Kidney capillary endothelial cell (primary cell): ENCODE data around the gene KCNK1.

ENCODE experiments used
- DNase-seq: peaks from one replicate; pipeline ENCODE4 v3.0.0-alpha.2; 2018; ENCODE audit warnings: low spot score

The KCNK1 gene

GRCh38 chr1:233613252-233614172 is at the start of gene KCNK1:
Gene KCNK1, plus strand, starts transcription at chr1:233614106. Its CDS starts 66 bp downstream, at chr1:233614172.
- DNase-seq = peak; percentile 30

DNA sequence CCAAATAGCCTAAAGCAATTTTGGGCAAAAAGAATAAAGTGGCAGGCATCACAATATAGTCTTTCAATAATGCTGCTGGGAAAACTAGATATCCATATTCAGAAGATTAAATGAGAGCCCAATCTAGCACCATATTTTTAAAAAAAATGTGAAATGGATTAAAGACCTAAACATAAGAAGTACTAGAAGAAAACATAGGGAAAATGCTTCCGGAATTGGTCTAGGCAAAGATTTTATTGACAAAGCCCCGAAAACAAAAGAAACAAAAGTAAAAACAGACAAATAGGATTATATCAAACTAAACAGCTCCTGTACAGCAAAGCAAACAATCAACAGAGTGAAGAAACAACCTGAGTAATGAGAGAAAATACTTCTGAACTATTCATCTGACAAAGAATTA is 48.6 kb upstream of the KCNK1 start:
- no peak for DNase-seq

- no peak for DNase-seq
Observed at GRCh38 chr1:233566886-233567285, 47.0 kb upstream of the KCNK1 start.

GRCh38 chr1:233569636-233570035 is 44.3 kb upstream of the KCNK1 start:
- no peak for DNase-seq

GRCh38 chr1:233570216-233570615 is 43.7 kb upstream of the KCNK1 start:
- DNase-seq = no peak

GRCh38 chr1:233570706-233571105 is 43.2 kb upstream of the KCNK1 start:
- no peak for DNase-seq

DNA sequence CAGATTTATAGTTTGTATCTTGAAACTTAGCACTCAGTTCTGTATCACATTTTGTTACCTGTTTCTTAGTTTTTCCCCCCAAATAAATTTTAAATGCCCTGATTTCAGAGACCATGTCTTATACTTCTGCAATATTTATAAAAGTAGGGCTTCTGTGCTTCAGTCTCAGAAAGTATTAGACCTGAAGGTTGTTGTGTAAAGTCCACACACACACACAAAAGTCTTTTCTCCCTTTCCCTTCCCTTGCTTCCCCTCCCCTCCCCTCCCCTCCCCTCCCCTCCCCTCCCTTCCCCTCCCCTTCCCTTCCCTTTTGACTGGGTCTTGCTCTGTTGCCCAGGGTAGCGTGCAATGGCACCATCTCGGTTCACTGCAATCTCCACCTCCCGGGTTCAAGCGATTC is 41.0 kb upstream of the KCNK1 start:
- no peak for DNase-seq

DNA sequence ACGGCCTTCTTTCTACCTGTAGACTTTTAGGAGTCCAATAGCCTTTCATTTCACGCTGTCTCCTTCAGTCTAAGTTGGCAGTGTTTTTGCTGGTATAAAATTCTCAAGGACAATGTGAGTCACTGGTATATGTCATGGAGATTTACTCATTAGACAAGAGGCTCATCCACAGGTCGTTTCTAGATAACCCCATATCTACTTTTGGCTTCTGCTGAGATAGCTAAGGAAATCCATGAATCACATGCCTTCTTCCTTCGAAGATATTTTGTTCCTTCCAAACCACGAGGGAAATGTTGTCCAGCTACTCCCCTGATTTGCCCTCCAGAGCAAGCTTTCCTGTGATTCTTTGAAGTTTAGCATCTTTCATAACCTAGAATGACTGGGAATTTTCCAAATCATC is 38.5 kb upstream of the KCNK1 start:
- no peak for DNase-seq

DNA sequence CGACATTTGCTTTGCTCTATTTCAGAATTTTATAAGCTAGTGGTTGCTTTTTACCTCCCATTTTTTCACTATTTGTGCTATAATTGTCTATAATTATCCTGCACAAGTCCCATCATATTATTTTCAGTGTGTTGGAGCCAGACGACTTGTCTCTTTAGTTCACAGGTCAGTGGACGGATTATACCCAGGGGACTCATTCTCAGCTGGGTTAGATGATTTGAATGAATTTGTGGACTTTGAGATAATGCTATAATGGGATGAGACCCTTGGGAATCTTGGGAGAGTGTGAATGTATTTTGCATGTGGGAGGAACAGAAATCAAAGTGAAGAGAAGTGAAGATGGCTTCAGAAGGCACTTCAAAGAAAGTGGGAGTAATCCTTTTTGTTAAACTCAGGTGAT is 31.5 kb upstream of the KCNK1 start:
- DNase-seq = no peak

DNA sequence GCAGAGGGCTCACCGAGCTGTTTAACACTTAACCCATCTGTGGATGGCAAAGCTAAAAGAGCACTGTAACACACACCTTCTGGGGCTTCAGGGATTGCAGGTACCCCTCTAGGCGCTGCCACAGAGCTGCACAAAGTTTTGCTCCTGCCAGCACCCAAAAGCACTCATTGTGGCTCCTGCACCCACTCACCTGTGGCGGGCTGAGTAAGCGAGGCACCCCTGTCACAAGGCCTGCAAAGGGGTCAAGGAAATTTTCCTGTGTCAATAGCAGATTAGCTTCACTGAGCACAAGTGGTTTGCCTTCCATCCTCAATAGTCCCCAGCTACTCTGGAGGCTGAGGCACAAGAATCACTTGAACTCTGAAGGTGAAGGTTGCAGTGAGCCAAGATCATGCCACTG is 29.5 kb upstream of the KCNK1 start:
- no peak for DNase-seq

GRCh38 chr1:233584931-233585330 is 29.0 kb upstream of the KCNK1 start:
- no peak for DNase-seq

DNA sequence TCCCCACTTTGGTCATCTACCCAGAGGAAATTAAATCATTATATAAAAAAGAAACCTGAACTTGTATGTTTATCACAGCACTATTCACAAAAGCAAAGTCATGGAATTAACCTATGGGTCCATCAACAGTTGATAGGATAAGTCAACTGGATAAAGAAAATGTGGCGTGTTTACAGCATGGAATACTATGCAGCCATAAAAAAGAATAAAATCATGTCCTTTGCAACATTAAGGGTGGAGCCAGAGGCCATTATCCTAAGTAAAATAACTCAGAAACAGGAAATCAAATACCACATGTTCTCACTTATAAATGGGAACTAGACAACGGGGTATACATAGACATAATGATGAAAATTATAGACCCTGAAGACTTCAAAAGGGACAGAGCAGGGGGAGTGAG is 27.6 kb upstream of the KCNK1 start:
- no peak for DNase-seq

- DNase-seq = no peak
Observed at GRCh38 chr1:233587196-233587595, 26.7 kb upstream of the KCNK1 start.

DNA sequence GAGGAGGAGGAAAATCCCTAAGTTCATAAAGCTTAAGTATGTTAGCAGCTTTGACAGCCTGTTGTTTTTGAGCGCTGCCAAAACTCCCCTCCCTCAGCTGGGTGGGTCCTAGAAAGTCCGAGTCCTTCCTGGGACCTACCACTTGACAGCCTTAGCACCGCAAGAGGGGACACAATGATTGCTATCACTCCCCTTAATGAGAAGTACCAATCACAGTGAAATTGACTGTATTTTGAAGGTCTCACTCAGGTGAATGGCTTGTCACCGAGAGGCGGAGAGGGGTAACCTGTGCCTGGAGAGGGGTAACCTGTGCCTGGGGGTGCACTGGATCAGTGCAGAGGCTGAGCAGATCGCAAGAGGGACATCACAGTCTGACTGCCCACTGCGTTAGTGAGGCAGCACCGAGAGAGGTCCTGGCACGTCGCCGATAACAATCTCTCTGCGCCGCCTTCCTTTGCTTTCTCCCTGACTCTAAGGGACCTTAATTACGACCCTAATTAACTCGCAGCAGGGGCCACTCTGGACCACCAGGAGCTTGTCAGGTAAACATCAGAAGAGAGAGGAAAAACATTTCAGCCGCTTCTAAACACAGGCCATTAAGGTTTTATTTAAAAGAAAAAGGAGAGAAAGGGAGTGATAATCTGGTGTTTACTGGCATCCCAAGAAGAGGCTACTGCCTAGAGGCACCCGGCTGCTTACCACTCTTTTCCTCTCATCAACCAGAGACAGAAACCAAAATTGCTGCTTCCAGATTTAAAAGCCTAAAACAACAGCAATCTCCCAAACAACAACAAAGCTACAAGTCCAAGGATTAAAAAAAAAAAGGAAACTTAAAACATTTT is 25.7 kb upstream of the KCNK1 start:
- DNase-seq = no peak

DNA sequence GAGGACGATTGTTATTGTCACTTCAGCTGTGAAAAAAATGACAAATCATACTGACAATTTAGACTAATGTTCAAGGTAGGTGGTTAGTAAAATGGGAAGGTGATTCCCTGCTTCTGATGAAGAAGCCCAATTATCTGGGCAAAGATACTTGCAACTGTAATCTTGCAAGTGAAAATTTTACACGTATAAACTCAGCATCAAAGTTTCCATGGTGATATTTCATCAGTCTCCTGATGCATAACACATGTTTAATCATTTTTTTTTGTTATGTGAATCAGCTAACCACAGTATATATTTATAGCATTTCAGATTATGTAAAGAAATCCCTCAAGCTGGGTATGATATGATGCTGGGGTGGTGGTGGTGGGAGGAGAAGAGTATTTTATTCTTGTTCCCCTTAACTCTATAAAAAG is 16.4 kb upstream of the KCNK1 start:
- DNase-seq = no peak

GRCh38 chr1:233598891-233599541 is 14.9 kb upstream of the KCNK1 start:
- no peak for DNase-seq

GRCh38 chr1:233599542-233600073 is 14.3 kb upstream of the KCNK1 start:
- DNase-seq = no peak

DNA sequence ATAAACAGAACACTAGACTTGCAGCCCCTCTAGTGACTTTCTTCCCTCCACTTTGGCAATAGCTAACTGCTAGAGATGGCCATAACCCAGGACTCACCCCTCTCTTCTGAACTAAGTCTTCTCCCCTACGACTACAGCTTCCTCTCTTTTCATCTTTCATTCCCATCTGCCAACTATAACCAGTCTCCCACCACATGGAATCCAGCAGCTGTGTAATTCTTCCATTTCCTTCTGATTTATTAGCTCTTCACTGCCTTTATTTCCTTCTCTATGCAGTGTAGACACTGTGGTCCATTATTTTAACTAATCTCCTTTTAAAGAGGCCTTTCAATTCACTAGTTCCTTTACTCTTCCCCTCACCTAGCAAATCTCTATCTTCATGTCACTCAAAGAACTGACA is 13.4 kb upstream of the KCNK1 start:
- DNase-seq = no peak

DNA sequence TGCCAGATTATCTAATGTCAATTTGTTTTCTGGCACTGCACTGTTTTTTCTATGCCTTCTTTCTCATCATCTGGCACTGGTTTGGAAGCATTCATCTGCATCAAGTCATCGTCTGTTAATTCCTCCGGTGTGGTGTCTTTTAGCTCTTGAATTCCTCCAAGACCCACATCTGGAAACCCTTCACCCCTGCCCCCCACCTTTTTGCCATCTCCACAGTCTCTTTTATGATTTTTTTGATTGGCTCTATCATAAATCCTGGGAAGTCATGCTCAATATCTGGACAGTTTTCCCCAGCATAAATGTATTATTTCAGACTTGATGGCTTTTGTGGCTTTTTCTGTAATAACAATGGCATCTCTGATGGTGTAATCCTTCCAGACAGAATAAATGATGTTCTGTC is 10.4 kb upstream of the KCNK1 start:
- no peak for DNase-seq

GRCh38 chr1:233605205-233605604 is 8.7 kb upstream of the KCNK1 start:
- no peak for DNase-seq

DNA sequence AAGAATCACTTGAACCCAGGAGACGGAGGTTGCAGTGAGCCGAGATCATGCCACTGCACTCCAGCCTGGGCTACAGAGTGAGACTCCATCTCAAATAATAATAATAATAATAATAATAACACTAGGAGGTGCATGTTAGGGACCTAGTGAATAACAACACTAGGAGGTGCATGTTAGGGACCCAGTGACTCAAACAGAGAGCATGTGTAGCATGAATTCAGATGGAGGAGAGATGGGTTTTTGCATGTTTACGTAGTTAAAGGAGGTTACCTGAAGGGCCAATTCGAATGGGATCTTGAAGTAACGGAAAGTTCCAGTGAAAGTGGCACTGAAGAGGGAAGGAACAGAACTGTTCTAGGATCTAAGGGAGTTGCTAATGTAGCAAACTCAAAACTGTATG is 7.1 kb upstream of the KCNK1 start:
- no peak for DNase-seq
